Caco-2 (cell line): ENCODE data around the gene DEK. TPM values are rescaled to one million over a fixed set of nuclear protein-coding genes. Genes with fewer than 3 reads are reported as not detected.

Source experiments
- BruUV-seq: library from RNA; stranded (reverse); fragments of 400-500 nt; replicated peaks from 2 replicates; lab custom pipeline; 2021; lab: Mats Ljungman, UMichigan
- CTCF ChIA-PET: fragments of 300-600 bp; sonication (Branson Sonifier 250); formaldehyde crosslinking; loops from one replicate; lab custom pipeline; 2022; ENCODE audit warnings: antibody characterized with exemption; lab: Charles Lee
- POLR2A ChIA-PET: fragments of 300-600 bp; sonication (Branson Sonifier 250); formaldehyde crosslinking; loops from one replicate; lab custom pipeline; 2022; ENCODE audit warnings: antibody characterized with exemption; lab: Charles Lee
- DNase-seq, 2 experiments: peaks; one replicate each; pipeline versions ENCODE4 v3.0.0 to v3.0.0-alpha.2; 2020 to 2022
- H3K27me3 ChIP-seq: replicated peaks from 2 replicates; pipeline ENCODE4 v1.6.0; 2011; ENCODE audit warnings: low read length; ENCODE audit not compliant: control insufficient read depth, insufficient read depth
- H3K36me3 ChIP-seq: 2 replicates; pipeline ENCODE4 v1.5.1; 2011; ENCODE audit warnings: low read length; ENCODE audit not compliant: control insufficient read depth, insufficient read depth
- H3K4me1 ChIP-seq: fragments of 250-450 bp; sonication (Bioruptor Pico); 2 replicates; pipeline ENCODE4 v1.5.1; 2020; ENCODE audit warnings: mild to moderate bottlenecking
- H3K4me3 ChIP-seq: 2 replicates; pipeline ENCODE4 v1.5.1; 2011; ENCODE audit warnings: low read depth, mild to moderate bottlenecking, control low read depth, low read length
- H3K9me3 ChIP-seq: fragments of 250-450 bp; sonication (Bioruptor Pico); 2 replicates; pipeline ENCODE4 v1.5.1; 2020; ENCODE audit warnings: mild to moderate bottlenecking, moderate library complexity
- H3K27ac Mint-ChIP-seq: one replicate; pipeline ENCODE4 v1.8.0; 2022; ENCODE audit warnings: mixed read lengths; ENCODE audit not compliant: unreplicated experiment
- H3K27me3 Mint-ChIP-seq: one replicate; pipeline ENCODE4 v1.8.0; 2022; ENCODE audit warnings: mixed read lengths; ENCODE audit not compliant: insufficient read depth, unreplicated experiment
- H3K36me3 Mint-ChIP-seq: one replicate; pipeline ENCODE4 v1.8.0; 2022; ENCODE audit warnings: mild to moderate bottlenecking, mixed read lengths; ENCODE audit not compliant: insufficient read depth, unreplicated experiment
- H3K4me1 Mint-ChIP-seq: one replicate; pipeline ENCODE4 v1.8.0; 2022; ENCODE audit warnings: low read depth, mixed read lengths; ENCODE audit not compliant: unreplicated experiment
- H3K4me3 Mint-ChIP-seq: one replicate; pipeline ENCODE4 v1.8.0; 2022; ENCODE audit warnings: mild to moderate bottlenecking, moderate library complexity, mixed read lengths; ENCODE audit not compliant: unreplicated experiment
- H3K9me3 Mint-ChIP-seq: one replicate; pipeline ENCODE4 v1.8.0; 2022; ENCODE audit warnings: mixed read lengths; ENCODE audit not compliant: unreplicated experiment
- intact Hi-C: fragments of 100-400 bp; cut with micrococcal nuclease; formaldehyde crosslinking; loops from one replicate; pipeline ENCODE4 v1.10.0; 2022; ENCODE audit not compliant: unreplicated experiment
- total RNA-seq: library from RNA; stranded (reverse); gene quantifications from 2 replicates; pipeline ENCODE4 v1.2.3, GENCODE V29; 2022
- TF ChIP-seq, protein P1 (sequence below), 2 experiments: fragments of 200-600 bp in 1 of 2; IDR thresholded peaks; 1 replicate in 1 of 2; 2 replicates in 1 of 2; pipeline versions ENCODE4 v1.5.1 to v1.8.0; 2011 to 2022; ENCODE audit warnings: antibody characterized with exemption in 1 of 2, control low read depth in 1 of 2, inconsistent platforms in 1 of 2, low read depth in 1 of 2, low read length in 1 of 2, mild to moderate bottlenecking in 1 of 2, moderate library complexity in 1 of 2; ENCODE audit not compliant: insufficient read depth in 1 of 2, severe bottlenecking in 1 of 2, unreplicated experiment in 1 of 2

Gene DEK
- total RNA-seq, 1 experiment from 2014 or later = 170 TPM

DNA sequence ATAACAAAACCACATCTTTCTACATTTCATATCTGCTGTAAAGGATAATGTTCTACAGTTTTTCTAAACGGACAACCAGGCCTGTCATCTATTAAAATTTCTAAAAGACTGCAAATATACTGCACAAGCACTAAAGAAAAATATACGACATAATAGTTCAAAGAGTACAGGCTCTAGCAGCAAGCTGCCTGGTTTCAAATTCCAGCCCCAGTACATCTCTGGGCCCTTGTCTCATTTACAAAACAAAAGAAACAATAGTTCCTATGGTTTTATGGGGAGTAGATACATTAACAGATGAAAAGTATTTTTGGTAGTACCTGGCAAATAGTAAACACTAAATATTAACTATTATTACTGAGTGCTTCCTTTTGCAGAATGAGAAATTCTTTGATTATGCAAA is 24.1 kb downstream of the DEK start:
- no peaks in the 10 kb centered on the region for H3K27me3 Mint-ChIP-seq
- H3K4me3 Mint-ChIP-seq = no peak overlapping the region
- no TSS peak for BruUV-seq
- intact Hi-C loops = loop anchor here (5.0 kb wide), 1 partner anchor 83 kb away; the partner anchor contains the start of genes KDM1B and TPMT
- H3K36me3 Mint-ChIP-seq = peaks cover 89% of the 10 kb centered on the region
- DNase-seq = no peak
- Histone ChIP-seq H3K36me3 (peaks cover 6% of the 10 kb centered on the region), H3K9me3 (no peaks in the 10 kb centered on the region), H3K4me3 (no peak overlapping the region), H3K4me1 (no peaks in the 10 kb centered on the region), H3K27me3 (no peaks in the 10 kb centered on the region)
- no peak overlapping the region for H3K27ac Mint-ChIP-seq
- ChIA-PET POLR2A (no interaction called here), CTCF (no interaction called here)
- peaks cover 7% of the 10 kb centered on the region for H3K9me3 Mint-ChIP-seq
- no peaks in the 10 kb centered on the region for H3K4me1 Mint-ChIP-seq
- TF ChIP-seq, protein P1, sequence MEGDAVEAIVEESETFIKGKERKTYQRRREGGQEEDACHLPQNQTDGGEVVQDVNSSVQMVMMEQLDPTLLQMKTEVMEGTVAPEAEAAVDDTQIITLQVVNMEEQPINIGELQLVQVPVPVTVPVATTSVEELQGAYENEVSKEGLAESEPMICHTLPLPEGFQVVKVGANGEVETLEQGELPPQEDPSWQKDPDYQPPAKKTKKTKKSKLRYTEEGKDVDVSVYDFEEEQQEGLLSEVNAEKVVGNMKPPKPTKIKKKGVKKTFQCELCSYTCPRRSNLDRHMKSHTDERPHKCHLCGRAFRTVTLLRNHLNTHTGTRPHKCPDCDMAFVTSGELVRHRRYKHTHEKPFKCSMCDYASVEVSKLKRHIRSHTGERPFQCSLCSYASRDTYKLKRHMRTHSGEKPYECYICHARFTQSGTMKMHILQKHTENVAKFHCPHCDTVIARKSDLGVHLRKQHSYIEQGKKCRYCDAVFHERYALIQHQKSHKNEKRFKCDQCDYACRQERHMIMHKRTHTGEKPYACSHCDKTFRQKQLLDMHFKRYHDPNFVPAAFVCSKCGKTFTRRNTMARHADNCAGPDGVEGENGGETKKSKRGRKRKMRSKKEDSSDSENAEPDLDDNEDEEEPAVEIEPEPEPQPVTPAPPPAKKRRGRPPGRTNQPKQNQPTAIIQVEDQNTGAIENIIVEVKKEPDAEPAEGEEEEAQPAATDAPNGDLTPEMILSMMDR (IDR thresholded peaks at IDR 0.05; ENCODE audit: insufficient read depth in 1 of 2, low read depth in 1 of 2, low read length in 1 of 2, severe bottlenecking in 1 of 2, unreplicated experiment in 1 of 2) = no peak

DNA sequence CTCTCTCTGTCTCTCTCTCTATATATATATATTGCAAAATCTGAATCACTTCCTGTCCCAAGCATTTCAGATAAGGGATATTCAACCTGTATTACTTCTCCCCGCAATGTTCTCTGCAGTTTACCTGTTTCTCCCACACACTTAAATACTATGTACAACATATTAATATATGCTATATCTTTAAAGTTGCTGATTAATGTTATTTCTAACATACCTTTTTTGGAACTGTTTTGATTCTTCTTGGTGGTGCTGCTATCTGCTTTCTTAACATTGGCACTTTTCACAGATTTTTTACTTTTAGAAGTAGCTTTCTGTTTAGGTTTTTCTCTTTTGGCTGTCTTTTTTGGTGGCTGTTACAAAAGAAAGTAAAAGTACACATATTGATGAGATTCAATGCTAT is 27.2 kb downstream of the DEK start:
- Histone ChIP-seq H3K36me3 (0 out of 2 replicates have a peak, but pooled peaks cover 1% of the 10 kb centered on the region), H3K9me3 (no peaks in the 10 kb centered on the region), H3K4me3 (no peak overlapping the region), H3K4me1 (no peaks in the 10 kb centered on the region), H3K27me3 (no peaks in the 10 kb centered on the region)
- TF ChIP-seq, protein P1 (IDR thresholded peaks at IDR 0.05; ENCODE audit: insufficient read depth in 1 of 2, low read depth in 1 of 2, low read length in 1 of 2, severe bottlenecking in 1 of 2, unreplicated experiment in 1 of 2) = no peak
- ChIA-PET POLR2A (no interaction called here), CTCF (no interaction called here)
- intact Hi-C loops = no loop called here
- peaks cover 19% of the 10 kb centered on the region for H3K9me3 Mint-ChIP-seq
- BruUV-seq = no TSS peak
- peaks cover 89% of the 10 kb centered on the region for H3K36me3 Mint-ChIP-seq
- no peak overlapping the region for H3K4me3 Mint-ChIP-seq
- no peaks in the 10 kb centered on the region for H3K4me1 Mint-ChIP-seq
- no peak for DNase-seq
- H3K27me3 Mint-ChIP-seq = no peaks in the 10 kb centered on the region
- H3K27ac Mint-ChIP-seq = no peak overlapping the region

DNA sequence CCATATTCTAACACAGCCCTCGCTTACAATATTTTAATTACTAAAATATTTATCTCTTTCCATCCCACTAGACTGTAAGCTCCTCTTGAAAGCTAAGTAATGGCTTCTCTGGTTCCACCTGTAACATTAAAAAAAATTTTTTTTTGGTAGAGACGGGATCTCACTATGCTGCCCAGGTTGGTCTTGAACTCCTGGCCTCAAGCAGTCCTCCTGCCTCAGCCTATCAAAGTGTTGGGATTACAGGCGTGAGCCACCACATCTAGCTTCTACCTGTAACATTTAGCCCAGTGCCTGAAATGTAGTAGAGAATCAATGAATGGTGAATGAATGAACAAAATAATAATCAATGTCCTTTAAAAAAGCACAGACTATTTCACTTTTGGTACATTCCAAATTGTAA is 28.8 kb downstream of the DEK start:
- no peaks in the 10 kb centered on the region for H3K27me3 Mint-ChIP-seq
- intact Hi-C loops = no loop called here
- DNase-seq = no peak
- peaks cover 19% of the 10 kb centered on the region for H3K9me3 Mint-ChIP-seq
- H3K27me3 ChIP-seq = no peaks in the 10 kb centered on the region
- no peaks in the 10 kb centered on the region for H3K9me3 ChIP-seq
- no TSS peak for BruUV-seq
- H3K4me1 ChIP-seq = no peaks in the 10 kb centered on the region
- no peak overlapping the region for H3K4me3 ChIP-seq
- peaks cover 92% of the 10 kb centered on the region for H3K36me3 Mint-ChIP-seq
- no peak overlapping the region for H3K4me3 Mint-ChIP-seq
- POLR2A ChIA-PET = no interaction called here
- 0 out of 2 replicates have a peak, but pooled peaks cover 1% of the 10 kb centered on the region for H3K36me3 ChIP-seq
- no peaks in the 10 kb centered on the region for H3K4me1 Mint-ChIP-seq
- CTCF ChIA-PET = no interaction called here
- TF ChIP-seq, protein P1 (IDR thresholded peaks at IDR 0.05; ENCODE audit: insufficient read depth in 1 of 2, low read depth in 1 of 2, low read length in 1 of 2, severe bottlenecking in 1 of 2, unreplicated experiment in 1 of 2) = no peak
- H3K27ac Mint-ChIP-seq = no peak overlapping the region
